ENCODE results near the gene SCN11A.
A peak's percentile ranks its signal among the peaks of the same experiment; 100 is the strongest.

- TF ChIP-seq PHF8 (IDR thresholded peaks at IDR 0.05; ENCODE audit: borderline replicate concordance, low read depth) (no peak), EP300 (IDR thresholded peaks at IDR 0.05) (no peak), RCOR1 (IDR thresholded peaks at IDR 0.05; ENCODE audit: low read depth, low read length) (no peak), CTCF (IDR thresholded peaks at IDR 0.05) (peak; percentile 12; the same call in 1 of the 3 replicates), SMC3 (IDR thresholded peaks at IDR 0.05) (no peak), RNF2 (IDR thresholded peaks at IDR 0.05; ENCODE audit: borderline replicate concordance, low read depth) (no peak), RAD21 (conservative IDR thresholded peaks at IDR 0.05 in 1 of 2, IDR thresholded peaks at IDR 0.05 in 1 of 2) (peak in 1 of 2 experiments; percentile 20; a peak in 1 of 5 replicates)
These were observed 27.8 kb upstream of the SCN11A start for GRCh38 chr3:39079530-39079929.

All from A549 (cell line).